ENCODE results near the gene POLR2A. TPM values are rescaled to one million over a fixed set of nuclear protein-coding genes. Genes with fewer than 3 reads are reported as not detected.
"Not testable (repeated sequence)": the region's sequence is repeated elsewhere in the genome, so short reads cannot be mapped to it uniquely, and the experiment has no call there.

POLR2A gene
- total RNA-seq, 1 experiment from 2014 or later: 72.1 TPM

DNA sequence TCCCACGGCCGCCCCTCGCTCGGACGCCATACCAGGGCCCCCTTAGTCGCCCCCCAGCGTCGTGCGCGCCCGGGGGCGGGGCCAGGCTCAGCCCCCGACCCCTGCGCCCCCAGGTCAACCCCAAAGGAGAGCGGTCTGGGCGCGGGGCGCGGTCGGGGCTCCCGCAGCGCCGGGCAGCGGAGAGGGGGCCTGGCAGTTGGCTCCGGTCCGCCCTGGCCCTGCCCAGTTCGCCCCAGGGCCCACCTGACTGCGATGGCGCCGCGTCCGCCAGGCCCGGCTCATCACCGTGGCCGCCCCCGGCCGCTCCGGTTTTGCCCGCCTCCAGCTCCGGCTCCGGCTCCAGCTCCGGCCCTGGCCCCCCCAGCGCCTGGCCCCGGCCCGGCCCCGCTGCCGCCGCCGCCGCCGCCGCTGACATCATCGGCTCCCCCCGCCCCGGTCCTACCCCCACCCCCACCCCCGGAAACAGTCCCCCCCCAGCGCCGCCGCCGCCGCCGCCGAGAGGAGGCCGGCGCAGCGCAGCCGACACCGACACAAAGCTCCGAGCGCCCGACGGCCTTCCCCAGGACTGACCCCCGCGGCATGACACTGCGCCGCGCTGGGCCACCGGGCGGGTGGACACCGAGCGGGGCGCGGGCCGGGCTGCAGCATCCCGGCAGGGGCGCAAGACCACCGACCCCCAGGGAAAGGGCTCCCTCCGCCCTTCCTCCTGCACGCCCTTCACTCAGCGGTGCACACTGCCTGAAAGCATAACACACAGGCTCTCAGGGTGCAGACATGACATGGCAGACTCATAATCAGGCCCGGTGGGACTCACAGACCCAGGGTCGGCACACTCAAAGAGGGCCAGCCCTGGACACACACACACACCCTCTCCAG, 4.7 kb upstream of the POLR2A start, which contains the start of gene ZBTB4:
Gene ZBTB4 (minus strand): TSS at position 419 of the 876 bp plus-strand sequence. CDS start 12,830 bp downstream, outside the sequence.
- no peaks in the 10 kb centered on the region for H3K36me3 ChIP-seq (ENCODE audit: control insufficient read depth, insufficient read depth, low read length)
- H3K27me3 ChIP-seq (replicated peaks; ENCODE audit: control insufficient read depth, insufficient read depth, low read length): no peaks in the 10 kb centered on the region
- Mint-ChIP-seq H3K27ac (ENCODE audit: unreplicated experiment) (peak within 1 kb of the TSS; percentile 96), H3K9me3 (ENCODE audit: unreplicated experiment) (no peaks in the 10 kb centered on the region), H3K4me1 (ENCODE audit: low read depth, unreplicated experiment) (peaks cover 35% of the 10 kb centered on the region), H3K36me3 (ENCODE audit: insufficient read depth, unreplicated experiment) (peaks cover 37% of the 10 kb centered on the region), H3K27me3 (ENCODE audit: insufficient read depth, unreplicated experiment) (no peaks in the 10 kb centered on the region), H3K4me3 (ENCODE audit: unreplicated experiment) (peak within 1 kb of the TSS; percentile 86)
- peaks cover 23% of the 10 kb centered on the region for H3K4me1 ChIP-seq
- CTCF ChIA-PET: interaction anchor here (0.6 kb wide), 1 partner anchor 42 kb away, joined by 3 read pairs; no protein-coding TSS in a partner anchor
- BruUV-seq (replicated peaks): no TSS peak
- TF ChIP-seq, protein P1, sequence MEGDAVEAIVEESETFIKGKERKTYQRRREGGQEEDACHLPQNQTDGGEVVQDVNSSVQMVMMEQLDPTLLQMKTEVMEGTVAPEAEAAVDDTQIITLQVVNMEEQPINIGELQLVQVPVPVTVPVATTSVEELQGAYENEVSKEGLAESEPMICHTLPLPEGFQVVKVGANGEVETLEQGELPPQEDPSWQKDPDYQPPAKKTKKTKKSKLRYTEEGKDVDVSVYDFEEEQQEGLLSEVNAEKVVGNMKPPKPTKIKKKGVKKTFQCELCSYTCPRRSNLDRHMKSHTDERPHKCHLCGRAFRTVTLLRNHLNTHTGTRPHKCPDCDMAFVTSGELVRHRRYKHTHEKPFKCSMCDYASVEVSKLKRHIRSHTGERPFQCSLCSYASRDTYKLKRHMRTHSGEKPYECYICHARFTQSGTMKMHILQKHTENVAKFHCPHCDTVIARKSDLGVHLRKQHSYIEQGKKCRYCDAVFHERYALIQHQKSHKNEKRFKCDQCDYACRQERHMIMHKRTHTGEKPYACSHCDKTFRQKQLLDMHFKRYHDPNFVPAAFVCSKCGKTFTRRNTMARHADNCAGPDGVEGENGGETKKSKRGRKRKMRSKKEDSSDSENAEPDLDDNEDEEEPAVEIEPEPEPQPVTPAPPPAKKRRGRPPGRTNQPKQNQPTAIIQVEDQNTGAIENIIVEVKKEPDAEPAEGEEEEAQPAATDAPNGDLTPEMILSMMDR (IDR thresholded peaks at IDR 0.05; ENCODE audit: insufficient read depth in 1 of 2, low read depth in 1 of 2, low read length in 1 of 2, severe bottlenecking in 1 of 2, unreplicated experiment in 1 of 2): no peak
- intact Hi-C loops (cut with micrococcal nuclease; ENCODE audit: unreplicated experiment): loop anchor here (2.0 to 5.0 kb wide), 4 partner anchors 25 to 172 kb away; partner anchors contain the start of genes EIF5A and KCTD11
- peak; percentile 54 to 70 for DNase-seq
- peak within 1 kb of the TSS; percentile 69 for H3K4me3 ChIP-seq (ENCODE audit: low read depth, low read length)
- no peaks in the 10 kb centered on the region for H3K9me3 ChIP-seq
- POLR2A ChIA-PET: interaction anchor here (0.5 to 1.4 kb wide), 6 partner anchors 34 to 94 kb away, joined by 3 to 6 read pairs (median 3); partner anchors contain the start of gene SPEM2

DNA sequence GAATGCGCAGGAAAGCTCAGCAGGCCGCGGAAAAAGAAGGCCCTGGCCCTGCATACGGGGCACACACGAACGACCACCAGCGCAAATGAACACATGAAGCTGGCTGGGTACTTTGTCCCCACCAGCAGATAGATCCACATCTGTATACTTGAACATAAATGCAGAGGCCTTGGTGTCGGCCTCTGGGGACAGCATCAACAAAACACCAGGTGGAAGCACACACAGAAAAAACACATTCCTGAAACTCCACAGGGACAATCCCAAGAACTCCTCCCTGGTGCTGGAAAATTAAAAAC, 4.1 kb upstream of the POLR2A start:
- no TSS peak for BruUV-seq (replicated peaks)
- no peaks in the 10 kb centered on the region for H3K9me3 ChIP-seq
- TF ChIP-seq, protein P1 (IDR thresholded peaks at IDR 0.05; ENCODE audit: insufficient read depth in 1 of 2, low read depth in 1 of 2, low read length in 1 of 2, severe bottlenecking in 1 of 2, unreplicated experiment in 1 of 2): no peak
- intact Hi-C loops (cut with micrococcal nuclease; ENCODE audit: unreplicated experiment): loop anchor here (2.0 to 5.0 kb wide), 3 partner anchors 25 to 173 kb away; partner anchors contain the start of gene EIF5A
- no peaks in the 10 kb centered on the region for H3K27me3 Mint-ChIP-seq (ENCODE audit: insufficient read depth, unreplicated experiment)
- peaks cover 43% of the 10 kb centered on the region for H3K36me3 Mint-ChIP-seq (ENCODE audit: insufficient read depth, unreplicated experiment)
- H3K4me1 ChIP-seq: peaks cover 23% of the 10 kb centered on the region
- no peaks in the 10 kb centered on the region for H3K9me3 Mint-ChIP-seq (ENCODE audit: unreplicated experiment)
- peak overlapping the region; percentile 96 for H3K27ac Mint-ChIP-seq (ENCODE audit: unreplicated experiment)
- ChIA-PET POLR2A (interaction anchor here (0.5 to 1.4 kb wide), 4 partner anchors 34 to 68 kb away, joined by 3 to 4 read pairs (median 3); no protein-coding TSS in a partner anchor), CTCF (no interaction called here)
- no peaks in the 10 kb centered on the region for H3K27me3 ChIP-seq (replicated peaks; ENCODE audit: control insufficient read depth, insufficient read depth, low read length)
- no peak for DNase-seq
- peak overlapping the region; percentile 86 for H3K4me3 Mint-ChIP-seq (ENCODE audit: unreplicated experiment)
- H3K4me1 Mint-ChIP-seq (ENCODE audit: low read depth, unreplicated experiment): peaks cover 35% of the 10 kb centered on the region
- peak overlapping the region; percentile 69 for H3K4me3 ChIP-seq (ENCODE audit: low read depth, low read length)
- H3K36me3 ChIP-seq (ENCODE audit: control insufficient read depth, insufficient read depth, low read length): no peaks in the 10 kb centered on the region

DNA sequence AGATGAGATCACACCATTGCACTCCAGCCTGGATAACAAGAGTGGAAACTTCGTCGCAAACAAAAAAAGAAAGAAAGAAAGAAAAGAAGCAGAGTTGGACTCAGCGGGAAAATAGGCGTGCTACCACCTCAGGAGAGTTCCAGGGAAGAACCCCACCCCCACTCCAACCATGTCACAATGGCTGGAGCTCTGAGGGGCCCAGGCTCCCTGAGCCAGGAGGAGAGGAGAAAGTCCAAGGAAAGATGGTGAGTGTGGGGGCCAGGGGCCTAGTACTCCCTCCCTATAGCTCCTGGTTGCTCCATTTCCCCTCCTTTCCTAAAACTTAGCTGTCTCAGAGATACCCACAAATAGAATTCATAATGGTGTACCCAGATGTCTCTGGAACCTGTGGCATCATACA, 2.9 kb upstream of the POLR2A start, which contains the start of gene SLC35G6:
Gene SLC35G6 (plus strand): TSS at position 172 of the 400 bp plus-strand sequence. CDS start 71 bp downstream, at position 243.
- Mint-ChIP-seq H3K36me3 (ENCODE audit: insufficient read depth, unreplicated experiment) (peaks cover 47% of the 10 kb centered on the region), H3K4me3 (ENCODE audit: unreplicated experiment) (peak within 1 kb of the TSS; percentile 86), H3K4me1 (ENCODE audit: low read depth, unreplicated experiment) (peaks cover 38% of the 10 kb centered on the region), H3K27ac (ENCODE audit: unreplicated experiment) (peak within 1 kb of the TSS; percentile 96)
- H3K27me3 ChIP-seq (replicated peaks; ENCODE audit: control insufficient read depth, insufficient read depth, low read length); H3K27me3 Mint-ChIP-seq (ENCODE audit: insufficient read depth, unreplicated experiment); DNase-seq; BruUV-seq (replicated peaks); H3K9me3 ChIP-seq; H3K36me3 ChIP-seq (ENCODE audit: control insufficient read depth, insufficient read depth, low read length); H3K4me3 ChIP-seq (ENCODE audit: low read depth, low read length); CTCF ChIA-PET; H3K9me3 Mint-ChIP-seq (ENCODE audit: unreplicated experiment): not testable (repeated sequence)
- POLR2A ChIA-PET: interaction anchor here (0.7 kb wide), 1 partner anchor 111 kb away, joined by 3 read pairs; no protein-coding TSS in a partner anchor
- intact Hi-C loops (cut with micrococcal nuclease; ENCODE audit: unreplicated experiment): loop anchor here (2.0 to 5.0 kb wide), 3 partner anchors 26 to 174 kb away; partner anchors contain the start of gene EIF5A
- H3K4me1 ChIP-seq: peaks cover 23% of the 10 kb centered on the region

DNA sequence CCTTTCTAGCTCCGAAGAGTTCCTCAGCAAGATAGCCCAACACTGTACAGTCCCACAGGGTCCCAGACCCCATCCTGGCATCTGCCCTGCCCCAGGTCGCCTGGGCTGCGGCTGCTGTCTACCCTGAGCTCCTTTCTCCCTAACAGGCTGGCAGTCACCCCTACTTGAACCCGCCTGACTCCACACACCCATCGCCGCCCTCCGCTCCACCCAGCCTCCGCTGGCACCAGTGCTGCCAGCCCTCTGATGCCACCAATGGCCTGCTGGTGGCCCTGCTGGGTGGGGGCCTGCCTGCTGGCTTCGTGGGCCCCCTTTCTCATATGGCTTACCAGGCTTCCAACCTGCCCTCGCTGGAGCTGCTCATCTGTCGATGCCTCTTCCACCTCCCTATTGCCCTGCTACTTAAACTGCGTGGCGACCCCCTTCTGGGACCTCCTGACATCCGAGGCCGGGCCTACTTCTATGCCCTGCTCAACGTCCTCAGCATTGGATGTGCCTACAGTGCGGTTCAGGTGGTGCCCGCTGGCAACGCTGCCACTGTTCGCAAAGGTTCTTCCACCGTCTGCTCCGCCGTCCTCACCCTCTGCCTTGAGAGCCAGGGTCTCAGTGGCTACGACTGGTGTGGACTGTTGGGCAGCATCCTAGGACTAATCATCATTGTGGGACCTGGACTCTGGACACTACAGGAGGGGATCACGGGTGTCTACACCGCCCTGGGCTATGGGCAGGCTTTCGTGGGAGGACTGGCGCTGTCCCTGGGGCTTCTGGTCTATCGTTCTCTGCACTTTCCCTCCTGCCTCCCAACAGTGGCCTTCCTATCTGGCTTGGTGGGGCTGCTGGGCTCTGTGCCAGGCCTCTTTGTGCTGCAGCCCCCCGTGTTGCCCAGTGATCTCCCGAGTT, 2.1 kb upstream of the POLR2A start:
- H3K4me3 Mint-ChIP-seq (ENCODE audit: unreplicated experiment): peak overlapping the region; percentile 97
- POLR2A ChIA-PET: interaction anchor here (0.7 kb wide), 1 partner anchor 112 kb away, joined by 3 read pairs; no protein-coding TSS in a partner anchor
- BruUV-seq (replicated peaks); H3K9me3 ChIP-seq; DNase-seq; H3K9me3 Mint-ChIP-seq (ENCODE audit: unreplicated experiment); CTCF ChIA-PET; H3K27me3 Mint-ChIP-seq (ENCODE audit: insufficient read depth, unreplicated experiment); H3K27me3 ChIP-seq (replicated peaks; ENCODE audit: control insufficient read depth, insufficient read depth, low read length); H3K4me3 ChIP-seq (ENCODE audit: low read depth, low read length); H3K36me3 ChIP-seq (ENCODE audit: control insufficient read depth, insufficient read depth, low read length): not testable (repeated sequence)
- H3K36me3 Mint-ChIP-seq (ENCODE audit: insufficient read depth, unreplicated experiment): peaks cover 48% of the 10 kb centered on the region
- intact Hi-C loops (cut with micrococcal nuclease; ENCODE audit: unreplicated experiment): loop anchor here (2.0 to 5.0 kb wide), 3 partner anchors 27 to 175 kb away; partner anchors contain the start of gene EIF5A
- peak overlapping the region; percentile 98 for H3K27ac Mint-ChIP-seq (ENCODE audit: unreplicated experiment)
- H3K4me1 ChIP-seq: peaks cover 16% of the 10 kb centered on the region
- peaks cover 32% of the 10 kb centered on the region for H3K4me1 Mint-ChIP-seq (ENCODE audit: low read depth, unreplicated experiment)

DNA sequence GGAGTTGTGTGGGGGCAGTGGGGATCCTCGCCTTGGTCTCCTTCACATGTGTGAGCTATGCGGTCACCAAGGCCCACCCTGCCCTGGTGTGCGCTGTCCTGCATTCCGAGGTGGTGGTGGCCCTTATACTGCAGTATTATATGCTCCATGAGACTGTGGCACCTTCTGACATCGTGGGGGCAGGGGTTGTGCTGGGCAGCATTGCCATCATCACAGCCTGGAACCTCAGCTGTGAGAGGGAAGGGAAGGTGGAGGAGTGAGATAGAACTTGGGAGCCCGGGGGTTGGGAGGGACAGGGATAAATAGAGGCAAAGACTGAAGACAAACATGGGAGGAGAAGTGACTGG, 1.5 kb upstream of the POLR2A start:
- intact Hi-C loops (cut with micrococcal nuclease; ENCODE audit: unreplicated experiment): loop anchor here (1.0 to 5.0 kb wide), 3 partner anchors 45 to 175 kb away; partner anchors contain the start of gene EIF5A
- H3K4me1 Mint-ChIP-seq (ENCODE audit: low read depth, unreplicated experiment): peaks cover 35% of the 10 kb centered on the region
- H3K36me3 ChIP-seq (ENCODE audit: control insufficient read depth, insufficient read depth, low read length); DNase-seq; BruUV-seq (replicated peaks); CTCF ChIA-PET; H3K9me3 ChIP-seq; H3K9me3 Mint-ChIP-seq (ENCODE audit: unreplicated experiment); H3K27me3 ChIP-seq (replicated peaks; ENCODE audit: control insufficient read depth, insufficient read depth, low read length); H3K27me3 Mint-ChIP-seq (ENCODE audit: insufficient read depth, unreplicated experiment); POLR2A ChIA-PET: not testable (repeated sequence)
- H3K4me1 ChIP-seq: peaks cover 14% of the 10 kb centered on the region
- H3K4me3 ChIP-seq (ENCODE audit: low read depth, low read length): peak overlapping the region; percentile 71
- peak overlapping the region; percentile 97 for H3K4me3 Mint-ChIP-seq (ENCODE audit: unreplicated experiment)
- peaks cover 49% of the 10 kb centered on the region for H3K36me3 Mint-ChIP-seq (ENCODE audit: insufficient read depth, unreplicated experiment)
- H3K27ac Mint-ChIP-seq (ENCODE audit: unreplicated experiment): peak overlapping the region; percentile 98
